Activated CD4-positive, alpha-beta T cell treated with anti-CD3 and anti-CD28 coated beads, Interleukin-2, amount 10 ng/mL, durations not matched to agents 7 days and 5 days (primary cell): Measurements from ENCODE around the gene USF2. TPM values are rescaled to one million over a fixed set of nuclear protein-coding genes. Genes with fewer than 3 reads are reported as not detected.

Source experiments
- CTCF ChIA-PET: fragments of 350-600 bp; sonication (Branson Sonifier 250); formaldehyde crosslinking; loops from one replicate; lab custom pipeline; 2021; ENCODE audit warnings: antibody characterized with exemption; lab: Charles Lee
- POLR2A ChIA-PET: fragments of 350-600 bp; sonication (Branson Sonifier 250); formaldehyde crosslinking; loops from one replicate; lab custom pipeline; 2021; ENCODE audit warnings: antibody characterized with exemption; lab: Charles Lee
- DNase-seq: peaks from one replicate; pipeline ENCODE4 v3.0.0-alpha.2; 2020
- H3K27ac Mint-ChIP-seq: one replicate; pipeline ENCODE4 v1.8.0; 2021; ENCODE audit warnings: mild to moderate bottlenecking, moderate library complexity, mixed read lengths
- H3K27me3 Mint-ChIP-seq: one replicate; pipeline ENCODE4 v1.8.0; 2021; ENCODE audit warnings: mixed read lengths
- H3K36me3 Mint-ChIP-seq: one replicate; pipeline ENCODE4 v1.8.0; 2021; ENCODE audit warnings: low read depth, mixed read lengths
- H3K4me1 Mint-ChIP-seq: one replicate; pipeline ENCODE4 v1.8.0; 2021; ENCODE audit warnings: mixed read lengths
- H3K4me3 Mint-ChIP-seq: one replicate; pipeline ENCODE4 v1.8.0; 2021; ENCODE audit warnings: mild to moderate bottlenecking, moderate library complexity, mixed read lengths
- H3K9me3 Mint-ChIP-seq: one replicate; pipeline ENCODE4 v1.8.0; 2021; ENCODE audit warnings: mixed read lengths
- total RNA-seq, 2 experiments: library from RNA; stranded (reverse); gene quantifications; one replicate each; pipeline ENCODE4 v1.2.3, GENCODE V29; 2021

Gene USF2
- total RNA-seq, 2 experiments from 2014 or later, result 150 to 162 TPM

DNA sequence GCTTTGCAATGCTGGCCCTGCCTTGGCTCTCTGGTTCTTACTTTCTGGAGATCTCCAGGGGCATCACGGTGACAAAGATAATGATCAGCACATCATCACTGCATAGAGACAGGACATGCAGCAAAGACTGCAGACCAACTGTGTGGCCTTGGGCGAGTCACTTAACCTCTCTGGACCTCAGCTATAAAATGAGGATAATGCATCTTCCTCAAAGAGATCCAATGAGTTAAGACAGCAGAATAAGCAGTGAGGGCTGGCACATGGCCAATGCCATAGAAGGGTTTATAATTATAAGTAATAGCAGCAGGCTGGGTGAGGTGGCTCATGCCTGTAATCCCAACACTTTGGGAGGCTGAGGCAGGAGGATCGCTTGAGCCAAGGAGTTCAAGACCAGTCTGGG lies 25.6 kb downstream of the USF2 start:
- no peaks in the 10 kb centered on the region for H3K36me3 Mint-ChIP-seq
- ChIA-PET POLR2A (interaction anchor here (0.6 kb wide), 1 partner anchor 85 kb away, joined by 4 read pairs; no protein-coding TSS in a partner anchor), CTCF (interaction anchor here (0.8 to 3.6 kb wide), 3 partner anchors 8 to 10 kb away, joined by 3 to 12 read pairs (median 5); no protein-coding TSS in a partner anchor)
- H3K4me3 Mint-ChIP-seq, result no peak overlapping the region
- peaks cover 8% of the 10 kb centered on the region for H3K4me1 Mint-ChIP-seq
- no peaks in the 10 kb centered on the region for H3K27me3 Mint-ChIP-seq
- no peak for DNase-seq
- no peak overlapping the region for H3K27ac Mint-ChIP-seq
- H3K9me3 Mint-ChIP-seq, result no peaks in the 10 kb centered on the region

DNA sequence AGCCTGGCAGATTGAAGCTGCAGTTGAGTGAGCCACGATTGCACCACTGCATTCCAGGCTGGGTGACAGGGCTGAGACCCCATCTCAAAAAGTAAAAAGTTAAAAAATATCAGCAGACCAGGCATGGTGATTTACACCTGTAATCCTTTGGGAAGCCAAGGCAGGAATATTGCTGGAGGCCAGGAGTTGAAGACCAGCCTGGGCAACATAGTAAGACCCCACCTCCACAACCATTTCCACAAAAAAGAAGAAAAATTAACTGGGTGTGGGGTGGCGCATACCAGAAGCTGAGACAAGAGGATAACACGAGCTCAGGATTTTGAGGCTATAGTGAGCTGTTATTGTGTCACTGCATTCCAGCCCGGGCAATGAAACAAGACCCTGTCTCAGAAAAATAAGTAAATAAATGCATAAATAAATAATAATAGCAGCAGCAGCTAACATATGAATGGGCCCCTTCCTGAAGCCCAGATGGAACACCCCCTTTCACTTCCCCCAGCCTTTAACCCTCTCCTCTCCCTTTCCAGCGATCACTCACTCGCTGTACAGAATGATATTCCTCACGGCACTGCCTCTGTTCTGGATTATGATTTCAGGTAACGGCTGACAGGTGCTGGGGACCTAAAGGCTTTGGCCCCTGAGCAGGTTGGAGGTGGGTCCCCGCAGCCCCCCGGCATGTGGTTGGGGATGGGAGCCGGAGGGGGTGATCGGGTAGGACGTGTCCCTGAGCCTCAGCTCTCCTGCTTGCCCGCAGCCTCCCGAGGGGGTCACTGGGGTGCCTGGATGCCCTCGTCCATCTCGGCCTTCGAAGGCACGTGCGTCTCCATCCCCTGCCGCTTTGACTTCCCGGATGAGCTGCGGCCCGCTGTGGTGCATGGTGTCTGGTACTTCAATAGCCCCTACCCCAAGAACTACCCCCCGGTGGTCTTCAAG lies 26.4 kb downstream of the USF2 start:
- no peak overlapping the region for H3K4me3 Mint-ChIP-seq
- no peaks in the 10 kb centered on the region for H3K9me3 Mint-ChIP-seq
- no peaks in the 10 kb centered on the region for H3K27me3 Mint-ChIP-seq
- H3K4me1 Mint-ChIP-seq, result peaks cover 8% of the 10 kb centered on the region
- ChIA-PET CTCF (interaction anchor here (0.9 to 3.6 kb wide), 4 partner anchors 9 to 158 kb away, joined by 3 to 12 read pairs (median 3); no protein-coding TSS in a partner anchor), POLR2A (interaction anchor here (0.6 kb wide), 1 partner anchor 84 kb away, joined by 4 read pairs; no protein-coding TSS in a partner anchor)
- peak overlapping the region; percentile 67 for H3K27ac Mint-ChIP-seq
- DNase-seq, result no peak
- no peaks in the 10 kb centered on the region for H3K36me3 Mint-ChIP-seq

GRCh38 chr19:35295792-35296462 lies 27.2 kb downstream of the USF2 start:
- Mint-ChIP-seq H3K4me1 (peaks cover 8% of the 10 kb centered on the region), H3K36me3 (no peaks in the 10 kb centered on the region), H3K27ac (peak overlapping the region; percentile 67), H3K9me3 (no peaks in the 10 kb centered on the region), H3K4me3 (no peak overlapping the region), H3K27me3 (no peaks in the 10 kb centered on the region)
- ChIA-PET CTCF (interaction anchor here (0.7 to 3.6 kb wide), 4 partner anchors 10 to 157 kb away, joined by 3 to 12 read pairs (median 3); no protein-coding TSS in a partner anchor), POLR2A (no interaction called here)
- peak; percentile 51 for DNase-seq

DNA sequence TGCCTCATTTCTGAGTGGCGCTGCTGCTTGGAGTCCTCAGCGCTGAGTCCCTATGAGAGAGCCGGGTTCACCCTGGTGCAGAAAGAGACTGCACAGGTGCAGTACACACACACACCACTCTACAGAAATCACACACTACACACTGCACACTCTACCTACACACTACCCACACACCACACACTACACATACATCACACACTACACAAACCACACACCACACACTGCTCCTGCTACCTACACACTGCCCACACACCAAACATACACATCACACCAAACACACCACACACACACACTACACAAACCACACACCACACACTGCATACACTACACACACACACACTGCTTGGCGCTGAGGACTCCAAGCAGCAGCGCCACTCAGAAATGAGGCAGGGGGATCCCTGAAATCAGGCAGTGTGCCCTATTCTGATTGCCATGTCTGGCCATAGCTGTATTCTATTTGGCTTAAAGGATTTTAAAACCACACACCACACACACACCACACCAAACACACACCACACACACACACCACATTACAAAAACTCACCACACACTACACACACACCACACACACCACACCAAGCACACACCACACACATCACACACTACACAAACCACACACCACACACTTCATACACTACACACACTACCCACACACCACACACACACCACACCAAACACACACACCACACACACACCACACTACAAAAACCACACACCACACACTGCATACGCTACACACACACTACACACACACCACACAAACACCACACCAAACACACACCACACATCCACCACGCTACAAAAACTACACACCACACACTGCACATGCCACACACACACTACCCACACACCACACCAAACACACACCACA lies 28.1 kb downstream of the USF2 start:
- Mint-ChIP-seq H3K9me3 (no peaks in the 10 kb centered on the region), H3K27ac (no peak overlapping the region), H3K27me3 (no peaks in the 10 kb centered on the region), H3K4me3 (no peak overlapping the region), H3K4me1 (peaks cover 8% of the 10 kb centered on the region), H3K36me3 (no peaks in the 10 kb centered on the region)
- ChIA-PET POLR2A (interaction anchor here (0.6 kb wide), 1 partner anchor 18 kb away, joined by 3 read pairs; no protein-coding TSS in a partner anchor), CTCF (interaction anchor here (0.7 to 3.6 kb wide), 2 partner anchors 11 to 146 kb away, joined by 3 to 12 read pairs; no protein-coding TSS in a partner anchor)
- no peak for DNase-seq

DNA sequence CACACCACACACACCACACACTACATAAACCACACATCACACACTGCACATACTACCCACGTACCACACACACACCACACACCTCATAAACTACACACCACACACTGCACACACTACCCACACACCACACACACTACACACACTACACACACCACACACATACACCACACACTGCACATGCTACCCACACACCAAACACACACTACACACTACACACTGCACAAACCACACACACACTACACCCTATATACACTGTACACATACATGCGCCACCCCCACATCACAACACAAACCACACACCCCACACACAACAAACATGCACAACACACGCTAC lies 28.7 kb downstream of the USF2 start:
- H3K4me3 Mint-ChIP-seq, result no peak overlapping the region
- ChIA-PET POLR2A (no interaction called here), CTCF (interaction anchor here (3.6 kb wide), 1 partner anchor 11 kb away, joined by 12 read pairs; no protein-coding TSS in a partner anchor)
- no peak for DNase-seq
- H3K4me1 Mint-ChIP-seq, result peaks cover 8% of the 10 kb centered on the region
- no peak overlapping the region for H3K27ac Mint-ChIP-seq
- no peaks in the 10 kb centered on the region for H3K27me3 Mint-ChIP-seq
- no peaks in the 10 kb centered on the region for H3K36me3 Mint-ChIP-seq
- no peaks in the 10 kb centered on the region for H3K9me3 Mint-ChIP-seq

DNA sequence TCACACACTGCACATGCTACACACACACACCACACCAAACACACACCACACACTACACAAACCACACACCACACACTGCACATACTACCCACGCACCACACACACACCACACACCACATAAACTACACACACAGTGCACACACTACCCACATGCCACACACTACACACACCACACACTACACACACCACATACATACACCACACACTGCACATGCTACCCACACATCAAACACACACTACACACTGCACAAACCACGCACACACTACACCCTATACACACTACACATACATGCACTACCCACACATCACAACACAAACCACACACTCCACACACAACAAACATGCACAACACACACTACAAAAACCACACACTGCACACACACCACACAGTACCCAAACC lies 29.2 kb downstream of the USF2 start:
- DNase-seq, result no peak
- Mint-ChIP-seq H3K36me3 (no peaks in the 10 kb centered on the region), H3K27ac (no peak overlapping the region), H3K27me3 (no peaks in the 10 kb centered on the region), H3K9me3 (no peaks in the 10 kb centered on the region), H3K4me1 (peaks cover 8% of the 10 kb centered on the region), H3K4me3 (no peak overlapping the region)
- CTCF ChIA-PET, result no interaction called here
- POLR2A ChIA-PET, result no interaction called here

DNA sequence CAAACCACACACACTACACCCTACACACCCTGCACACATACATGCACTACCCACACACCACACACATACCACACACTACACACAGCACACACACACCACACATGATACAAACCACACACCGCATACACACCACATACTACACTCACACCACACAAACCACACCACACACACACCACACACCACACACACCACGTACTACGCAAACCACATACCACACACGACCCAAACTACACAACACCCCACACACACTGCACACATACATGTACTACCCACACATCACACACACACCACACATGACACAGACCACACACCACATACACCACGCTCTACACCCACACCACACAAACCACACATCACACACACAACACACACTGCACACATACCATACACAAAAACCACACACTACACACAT lies 29.8 kb downstream of the USF2 start:
- no peaks in the 10 kb centered on the region for H3K36me3 Mint-ChIP-seq
- H3K9me3 Mint-ChIP-seq, result no peaks in the 10 kb centered on the region
- H3K27me3 Mint-ChIP-seq, result no peaks in the 10 kb centered on the region
- DNase-seq, result no peak
- POLR2A ChIA-PET, result no interaction called here
- H3K4me3 Mint-ChIP-seq, result no peak overlapping the region
- H3K27ac Mint-ChIP-seq, result no peak overlapping the region
- CTCF ChIA-PET, result no interaction called here
- peaks cover 8% of the 10 kb centered on the region for H3K4me1 Mint-ChIP-seq

GRCh38 chr19:35299523-35300338 lies 31.0 kb downstream of the USF2 start:
- Mint-ChIP-seq H3K4me3 (no peak overlapping the region), H3K36me3 (no peaks in the 10 kb centered on the region), H3K9me3 (no peaks in the 10 kb centered on the region), H3K27ac (no peak overlapping the region), H3K4me1 (peaks cover 8% of the 10 kb centered on the region), H3K27me3 (no peaks in the 10 kb centered on the region)
- ChIA-PET POLR2A (no interaction called here), CTCF (no interaction called here)
- DNase-seq, result no peak

DNA sequence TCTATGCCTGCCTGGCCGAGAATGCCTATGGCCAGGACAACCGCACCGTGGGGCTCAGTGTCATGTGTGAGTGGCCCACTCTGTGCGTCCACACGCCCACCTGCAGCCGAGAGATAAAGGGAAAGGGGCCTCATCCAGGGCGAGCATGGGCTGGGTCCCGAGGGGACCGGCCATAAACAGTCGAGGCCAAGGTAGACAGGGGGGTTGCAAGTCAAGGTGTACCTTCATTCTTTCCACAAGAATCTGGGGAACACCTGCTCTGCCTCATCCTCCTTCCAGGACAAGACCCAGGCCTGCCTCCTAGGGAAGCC lies 31.5 kb downstream of the USF2 start:
- H3K9me3 Mint-ChIP-seq, result no peaks in the 10 kb centered on the region
- H3K4me1 Mint-ChIP-seq, result peaks cover 8% of the 10 kb centered on the region
- no peak overlapping the region for H3K4me3 Mint-ChIP-seq
- H3K27me3 Mint-ChIP-seq, result no peaks in the 10 kb centered on the region
- no peak overlapping the region for H3K27ac Mint-ChIP-seq
- ChIA-PET POLR2A (no interaction called here), CTCF (no interaction called here)
- no peak for DNase-seq
- no peaks in the 10 kb centered on the region for H3K36me3 Mint-ChIP-seq

DNA sequence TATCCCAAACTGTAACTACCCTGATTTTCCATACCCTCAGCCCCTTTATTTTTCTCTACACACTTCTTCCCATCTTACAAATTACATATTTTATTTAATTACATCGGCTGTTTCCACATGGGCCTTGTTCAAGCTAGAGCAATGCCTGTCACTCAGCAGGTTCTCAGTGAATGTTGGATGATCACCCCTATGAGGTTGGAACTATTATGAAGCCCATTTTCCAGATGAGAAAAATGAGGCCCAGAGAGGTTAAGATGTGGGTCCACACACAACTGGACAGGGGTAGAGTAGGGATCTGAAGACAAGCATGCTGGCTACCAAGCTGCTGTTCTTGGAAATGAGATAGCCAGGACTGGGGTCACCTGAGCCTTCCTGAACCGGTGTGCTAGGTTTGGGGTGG lies 33.2 kb downstream of the USF2 start:
- CTCF ChIA-PET, result no interaction called here
- POLR2A ChIA-PET, result no interaction called here
- Mint-ChIP-seq H3K27me3 (no peaks in the 10 kb centered on the region), H3K36me3 (no peaks in the 10 kb centered on the region), H3K9me3 (no peaks in the 10 kb centered on the region), H3K4me1 (no peaks in the 10 kb centered on the region), H3K4me3 (no peak overlapping the region), H3K27ac (no peak overlapping the region)
- DNase-seq, result no peak

DNA sequence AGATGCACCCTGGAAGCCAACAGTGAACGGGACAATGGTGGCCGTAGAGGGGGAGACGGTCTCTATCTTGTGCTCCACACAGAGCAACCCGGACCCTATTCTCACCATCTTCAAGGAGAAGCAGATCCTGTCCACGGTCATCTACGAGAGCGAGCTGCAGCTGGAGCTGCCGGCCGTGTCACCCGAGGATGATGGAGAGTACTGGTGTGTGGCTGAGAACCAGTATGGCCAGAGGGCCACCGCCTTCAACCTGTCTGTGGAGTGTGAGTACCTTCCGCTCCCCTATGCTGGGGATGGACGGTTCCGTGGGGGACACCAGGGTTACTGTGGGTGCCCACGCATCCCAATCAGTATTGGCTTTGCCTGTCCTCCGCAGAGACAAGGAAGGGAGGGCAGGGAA lies 33.7 kb downstream of the USF2 start:
- Mint-ChIP-seq H3K9me3 (no peaks in the 10 kb centered on the region), H3K27me3 (no peaks in the 10 kb centered on the region), H3K27ac (no peak overlapping the region), H3K4me3 (no peak overlapping the region), H3K4me1 (no peaks in the 10 kb centered on the region), H3K36me3 (no peaks in the 10 kb centered on the region)
- CTCF ChIA-PET, result no interaction called here
- POLR2A ChIA-PET, result no interaction called here
- no peak for DNase-seq
